Epithelial cell of esophagus (primary cell): ENCODE measurements around the gene SPATA13.

ENCODE experiments used
- DNase-seq: peaks from one replicate; pipeline ENCODE4 v3.0.0; 2010; ENCODE audit warnings: low read depth
- H3K4me3 ChIP-seq: 2 replicates; pipeline ENCODE4 v1.5.1; 2011; ENCODE audit warnings: mild to moderate bottlenecking, low read length, control low read depth
- CTCF ChIP-seq: IDR thresholded peaks from 2 replicates; pipeline ENCODE4 v1.5.1; 2011; ENCODE audit warnings: low read depth, mild to moderate bottlenecking, low read length, control low read depth, inconsistent platforms; ENCODE audit not compliant: insufficient read depth; ENCODE audit errors: missing control alignments

The SPATA13 gene

GRCh38 chr13:24129914-24130774 is 30.4 kb upstream of the SPATA13 start:
- DNase-seq, result no peak
- no peak overlapping the region for H3K4me3 ChIP-seq
- no peak for TF ChIP-seq CTCF

- DNase-seq, result no peak
- H3K4me3 ChIP-seq, result no peak overlapping the region
- TF ChIP-seq CTCF, result no peak
These were observed 28.8 kb upstream of the SPATA13 start for GRCh38 chr13:24131749-24132148.

GRCh38 chr13:24133021-24133795 is 27.3 kb upstream of the SPATA13 start:
- TF ChIP-seq CTCF, result no peak
- no peak overlapping the region for H3K4me3 ChIP-seq
- DNase-seq, result no peak

- H3K4me3 ChIP-seq, result no peak overlapping the region
- no peak for TF ChIP-seq CTCF
- DNase-seq, result no peak
These were observed 26.3 kb upstream of the SPATA13 start for GRCh38 chr13:24134231-24134630.

- H3K4me3 ChIP-seq, result no peak overlapping the region
- DNase-seq, result no peak
- TF ChIP-seq CTCF, result no peak
These were observed 25.8 kb upstream of the SPATA13 start for GRCh38 chr13:24134757-24135156.

- TF ChIP-seq CTCF, result no peak
- no peak overlapping the region for H3K4me3 ChIP-seq
- no peak for DNase-seq
These were observed 24.7 kb upstream of the SPATA13 start for GRCh38 chr13:24135674-24136300.
